Smooth muscle cell (in vitro differentiated cells): Measurements from ENCODE around the gene PRKN. TPM values are rescaled to one million over a fixed set of nuclear protein-coding genes. Genes with fewer than 3 reads are reported as not detected.
A peak's percentile ranks its signal among the peaks of the same experiment; 100 is the strongest.

Experiments
- DNase-seq: peaks from one replicate; lab custom pipeline; 2025; ENCODE audit not compliant: unreplicated experiment; lab: John Stamatoyannopoulos, UW
- H2AFZ ChIP-seq: fragments of 200-600 bp; sonication (generic); 2 replicates; pipeline ENCODE4 v1.6.0; 2016; ENCODE audit warnings: antibody characterized with exemption, low read depth, mild to moderate bottlenecking
- H3F3A ChIP-seq: fragments of 200-600 bp; sonication (generic); 2 replicates; pipeline ENCODE4 v1.6.0; 2017; ENCODE audit warnings: antibody characterized with exemption, low read depth
- H3K27ac ChIP-seq: fragments of 200-600 bp; sonication (generic); 2 replicates; pipeline ENCODE4 v1.5.1; 2016; ENCODE audit warnings: low read depth, mild to moderate bottlenecking
- H3K27me3 ChIP-seq: fragments of 200-600 bp; sonication (generic); 2 replicates; pipeline ENCODE4 v1.6.1; 2016; ENCODE audit warnings: low read depth, mild to moderate bottlenecking
- H3K36me3 ChIP-seq: fragments of 200-600 bp; sonication (generic); 2 replicates; pipeline ENCODE4 v1.5.1; 2016; ENCODE audit warnings: low read depth
- H3K4me1 ChIP-seq: fragments of 200-600 bp; sonication (generic); 2 replicates; pipeline ENCODE4 v1.5.1; 2016; ENCODE audit warnings: low read depth
- H3K4me2 ChIP-seq: fragments of 200-600 bp; sonication (generic); 2 replicates; pipeline ENCODE4 v1.6.0; 2016; ENCODE audit warnings: mild to moderate bottlenecking
- H3K4me3 ChIP-seq: fragments of 200-600 bp; sonication (generic); 2 replicates; pipeline ENCODE4 v1.5.1; 2016; ENCODE audit warnings: mild to moderate bottlenecking
- H3K79me2 ChIP-seq: fragments of 200-600 bp; sonication (generic); 2 replicates; pipeline ENCODE4 v1.6.0; 2016; ENCODE audit warnings: low read depth, mild to moderate bottlenecking
- H3K9ac ChIP-seq: fragments of 200-600 bp; sonication (generic); 2 replicates; pipeline ENCODE4 v1.6.0; 2016; ENCODE audit warnings: low read depth
- H3K9me3 ChIP-seq: fragments of 200-600 bp; sonication (generic); replicated peaks from 2 replicates; pipeline ENCODE4 v1.5.1; 2016; ENCODE audit warnings: low read depth
- H4K20me1 ChIP-seq: fragments of 200-600 bp; sonication (generic); 2 replicates; pipeline ENCODE4 v1.6.0; 2016; ENCODE audit warnings: low read depth
- CTCF ChIP-seq: fragments of 200-600 bp; sonication (generic); IDR thresholded peaks from 2 replicates; pipeline ENCODE4 v1.5.1; 2017; ENCODE audit warnings: borderline replicate concordance, mild to moderate bottlenecking, antibody characterized with exemption; ENCODE audit not compliant: insufficient read depth, poor library complexity, severe bottlenecking
- WGBS: methylation state at CpG from one replicate; pipeline ENCODE4 v1.1.7; 2016; ENCODE audit warnings: low lambda C conversion rate; 5-methylcytosine and 5-hydroxymethylcytosine counted together
- polyA plus RNA-seq: library from polyadenylated mRNA; unstranded; fragments of >200 nt; fragmentation: Nextera tagmentation; extraction: Ambion mirVana; gene quantifications from 2 replicates; pipeline ENCODE4 v1.2.1, GENCODE V29; 2016
- total RNA-seq: library from RNA; depleted of rRNA; stranded (reverse); fragments of >200 nt; gene quantifications from 2 replicates; pipeline ENCODE4 v1.2.3, GENCODE V29; 2014

PRKN gene
- total and polyA plus RNA-seq, 2 experiments from 2014 or later = 0.81 to 5.1 TPM

- no peaks in the 10 kb centered on the region for H3K79me2 ChIP-seq
- H4K20me1 ChIP-seq = no peaks in the 10 kb centered on the region
- no peak overlapping the region for H2AFZ ChIP-seq
- no peak overlapping the region for H3K27ac ChIP-seq
- H3K9me3 ChIP-seq = no peaks in the 10 kb centered on the region
- H3K27me3 ChIP-seq = no peaks in the 10 kb centered on the region
- WGBS = 92% methylated on average over 3 of the region's 7 CpGs
- H3F3A ChIP-seq = no peaks in the 10 kb centered on the region
- H3K36me3 ChIP-seq = no peaks in the 10 kb centered on the region
- H3K4me2 ChIP-seq = no peak overlapping the region
- H3K9ac ChIP-seq = no peak overlapping the region
- TF ChIP-seq CTCF = no peak
- DNase-seq = no peak
- H3K4me3 ChIP-seq = no peak overlapping the region
- H3K4me1 ChIP-seq = peaks cover 16% of the 10 kb centered on the region
Measured at GRCh38 chr6:161436106-161436876, 1291.3 kb downstream of the PRKN start.

GRCh38 chr6:161435748-161436070 lies 1291.9 kb downstream of the PRKN start:
- Histone ChIP-seq H3K27me3 (no peaks in the 10 kb centered on the region), H3F3A (no peaks in the 10 kb centered on the region), H3K27ac (peak overlapping the region; percentile 49), H3K36me3 (no peaks in the 10 kb centered on the region), H3K4me1 (peaks cover 16% of the 10 kb centered on the region), H4K20me1 (no peaks in the 10 kb centered on the region), H3K4me2 (no peak overlapping the region), H3K9me3 (no peaks in the 10 kb centered on the region), H2AFZ (no peak overlapping the region), H3K9ac (no peak overlapping the region), H3K4me3 (no peak overlapping the region), H3K79me2 (no peaks in the 10 kb centered on the region)
- no peak for TF ChIP-seq CTCF
- DNase-seq = no peak
- WGBS = 57% methylated on average over 1 of the region's 1 CpG

- no peaks in the 10 kb centered on the region for H4K20me1 ChIP-seq
- H3K27me3 ChIP-seq = no peaks in the 10 kb centered on the region
- DNase-seq = no peak
- no peaks in the 10 kb centered on the region for H3F3A ChIP-seq
- no peak overlapping the region for H3K4me3 ChIP-seq
- 60% methylated on average over 9 of the region's 9 CpGs for WGBS
- TF ChIP-seq CTCF = no peak
- H3K9ac ChIP-seq = peak overlapping the region; percentile 9
- H3K4me2 ChIP-seq = no peak overlapping the region
- peaks cover 16% of the 10 kb centered on the region for H3K4me1 ChIP-seq
- H2AFZ ChIP-seq = no peak overlapping the region
- no peaks in the 10 kb centered on the region for H3K79me2 ChIP-seq
- no peaks in the 10 kb centered on the region for H3K36me3 ChIP-seq
- H3K27ac ChIP-seq = peak overlapping the region; percentile 49
- H3K9me3 ChIP-seq = no peaks in the 10 kb centered on the region
Measured at GRCh38 chr6:161434921-161435747, 1292.4 kb downstream of the PRKN start.
